SK-N-MC (cell line): ENCODE data around the gene PCNX4.

Source experiments
- DNase-seq: peaks from one replicate; pipeline ENCODE4 v3.0.0-alpha.2; 2011; ENCODE audit warnings: low read depth, low spot score
- H3K27ac ChIP-seq: fragments of 200-600 bp; sonication (generic); 2 replicates; pipeline ENCODE4 v1.5.1; 2016; ENCODE audit warnings: mixed run types
- H3K36me3 ChIP-seq: fragments of 200-600 bp; sonication (generic); 2 replicates; pipeline ENCODE4 v1.6.1; 2017; ENCODE audit warnings: antibody characterized with exemption, low read length, mixed read lengths; ENCODE audit not compliant: insufficient read depth
- H3K4me3 ChIP-seq: fragments of 200-600 bp; sonication (generic); 2 replicates; pipeline ENCODE4 v1.5.1; 2016
- H3K9ac ChIP-seq: fragments of 200-600 bp; sonication (generic); 2 replicates; pipeline ENCODE4 v1.8.0; 2017; ENCODE audit warnings: mixed run types, mixed read lengths; ENCODE audit not compliant: insufficient read length
- H3K9me3 ChIP-seq: fragments of 200-600 bp; sonication (generic); 2 replicates; pipeline ENCODE4 v1.6.1; 2017; ENCODE audit warnings: low read depth, mild to moderate bottlenecking, antibody characterized with exemption, low read length, moderate library complexity, mixed read lengths
- EZH2 ChIP-seq: fragments of 200-600 bp; sonication (generic); IDR thresholded peaks from one replicate; pipeline ENCODE4 v1.6.1; 2017; ENCODE audit warnings: antibody characterized with exemption
- FOXP2 ChIP-seq: optimal IDR thresholded peaks from 2 replicates; pipeline ENCODE3; 2011; ENCODE audit warnings: mild to moderate bottlenecking, moderate library complexity; ENCODE audit not compliant: insufficient read depth; ENCODE audit errors: extremely low read length, control extremely low read depth
- POLR2AphosphoS5 ChIP-seq: IDR thresholded peaks from 2 replicates; pipeline ENCODE4 v1.6.1; 2012; ENCODE audit warnings: mild to moderate bottlenecking, low read depth, low read length, borderline replicate concordance

PCNX4 gene

DNA sequence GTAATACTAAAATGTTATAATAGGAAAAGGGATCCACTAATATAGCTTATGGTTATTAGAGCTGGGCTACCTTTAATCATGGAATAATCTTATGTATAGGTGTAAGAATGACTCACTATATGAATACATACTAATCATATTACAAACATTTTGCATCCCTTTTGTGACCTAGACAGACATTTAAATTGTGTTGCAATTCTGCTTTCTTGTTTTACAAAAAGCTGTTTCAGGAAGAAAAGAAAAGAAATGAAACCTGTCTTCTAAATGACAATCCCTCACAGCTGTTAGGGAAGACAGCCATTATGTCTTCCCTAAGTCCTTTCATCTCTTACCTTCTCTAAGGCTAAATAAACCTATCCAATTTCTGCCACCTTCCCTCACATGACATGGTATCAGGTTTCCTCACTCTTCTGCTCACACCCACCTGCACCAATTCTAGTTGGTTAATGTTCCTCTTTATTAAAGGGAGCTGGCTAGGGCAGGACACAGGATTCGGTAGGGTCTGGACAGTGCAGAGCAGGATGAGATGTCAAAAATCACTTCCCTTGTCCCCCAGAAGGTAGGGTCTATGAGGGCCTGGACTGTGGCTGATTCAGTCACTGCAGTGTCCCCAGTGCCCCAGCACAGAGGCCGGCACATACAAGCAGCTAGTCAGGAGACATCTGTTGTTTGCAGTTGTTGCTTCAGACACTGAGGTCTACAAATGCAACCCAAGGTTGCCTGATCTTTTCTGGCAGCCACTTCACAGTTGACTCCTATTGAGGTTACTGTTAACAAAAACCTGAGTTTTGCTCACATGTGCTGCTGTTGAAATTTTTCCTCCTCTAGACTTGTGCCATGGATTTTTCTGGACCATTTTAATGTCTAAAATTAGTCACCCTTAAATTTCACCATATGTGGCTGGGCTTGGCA lies 69.7 kb downstream of the PCNX4 start:
- H3K27ac ChIP-seq, result no peak overlapping the region
- H3K4me3 ChIP-seq, result no peak overlapping the region
- no peak for DNase-seq
- TF ChIP-seq POLR2AphosphoS5 (no peak), EZH2 (no peak), FOXP2 (no peak)
- no peaks in the 10 kb centered on the region for H3K36me3 ChIP-seq
- no peaks in the 10 kb centered on the region for H3K9me3 ChIP-seq
- no peak overlapping the region for H3K9ac ChIP-seq

DNA sequence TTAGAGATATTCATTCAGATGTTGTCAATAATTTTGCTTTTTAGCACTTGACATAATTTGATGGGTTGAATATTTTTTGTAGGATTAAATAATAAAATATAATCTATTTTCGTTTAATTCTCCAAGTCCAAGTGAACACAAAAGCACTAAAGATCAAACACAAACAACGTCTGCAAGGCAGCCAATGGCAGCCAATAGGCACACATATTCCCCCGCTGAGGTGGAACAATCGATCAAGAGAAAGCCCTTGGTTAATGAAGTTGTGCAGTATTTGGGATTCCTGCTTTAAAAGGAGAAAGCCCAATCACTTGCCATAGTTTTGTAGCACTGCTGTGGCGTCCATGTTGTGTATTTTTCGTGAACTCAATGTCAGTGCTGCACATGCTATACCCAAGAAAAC lies 72.0 kb downstream of the PCNX4 start:
- Histone ChIP-seq H3K27ac (no peak overlapping the region), H3K9me3 (no peaks in the 10 kb centered on the region), H3K36me3 (no peaks in the 10 kb centered on the region), H3K9ac (no peak overlapping the region), H3K4me3 (no peak overlapping the region)
- no peak for DNase-seq
- TF ChIP-seq FOXP2 (no peak), EZH2 (no peak), POLR2AphosphoS5 (no peak)

DNA sequence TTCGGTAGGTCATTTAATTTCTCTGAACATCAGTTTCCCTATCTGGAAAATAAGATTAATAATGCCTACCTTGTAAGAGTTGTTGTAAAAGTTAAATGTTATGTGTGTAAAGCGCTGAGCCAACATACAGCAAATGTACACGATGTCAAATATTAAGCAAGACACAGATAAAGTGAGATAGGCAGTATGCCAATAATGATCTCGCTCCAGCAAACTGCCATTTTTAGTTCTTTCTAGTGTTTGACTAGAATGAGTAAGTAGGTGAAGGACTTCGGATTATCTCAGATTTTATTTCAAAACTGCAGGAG lies 72.6 kb downstream of the PCNX4 start:
- H3K9ac ChIP-seq, result peak overlapping the region; percentile 56
- peak overlapping the region; percentile 81 for H3K4me3 ChIP-seq
- no peak for DNase-seq
- no peaks in the 10 kb centered on the region for H3K36me3 ChIP-seq
- TF ChIP-seq POLR2AphosphoS5 (no peak), FOXP2 (no peak), EZH2 (no peak)
- no peaks in the 10 kb centered on the region for H3K9me3 ChIP-seq
- H3K27ac ChIP-seq, result no peak overlapping the region

GRCh38 chr14:60164712-60165546 lies 73.2 kb downstream of the PCNX4 start, which contains the start of gene DHRS7:
Gene DHRS7, minus strand, starts transcription at chr14:60165398. Its CDS starts 89 bp downstream, at chr14:60165309.
- Histone ChIP-seq H3K9ac (peak within 1 kb of the TSS; percentile 56), H3K36me3 (no peaks in the 10 kb centered on the region), H3K4me3 (peak within 1 kb of the TSS; percentile 81), H3K27ac (no peak within 1 kb of the TSS), H3K9me3 (no peaks in the 10 kb centered on the region)
- DNase-seq, result peak; percentile 18
- no peak for TF ChIP-seq EZH2

- no peak overlapping the region for H3K27ac ChIP-seq
- DNase-seq, result no peak
- no peaks in the 10 kb centered on the region for H3K9me3 ChIP-seq
- no peak overlapping the region for H3K9ac ChIP-seq
- no peaks in the 10 kb centered on the region for H3K36me3 ChIP-seq
- TF ChIP-seq POLR2AphosphoS5, result no peak
- TF ChIP-seq EZH2, result no peak
- TF ChIP-seq FOXP2, result no peak
- H3K4me3 ChIP-seq, result peak overlapping the region; percentile 81
Observed at GRCh38 chr14:60165547-60165876, 73.8 kb downstream of the PCNX4 start.

GRCh38 chr14:60166142-60166541 lies 74.4 kb downstream of the PCNX4 start:
- no peak for DNase-seq
- Histone ChIP-seq H3K4me3 (no peak overlapping the region), H3K9ac (no peak overlapping the region), H3K9me3 (no peaks in the 10 kb centered on the region), H3K27ac (no peak overlapping the region), H3K36me3 (no peaks in the 10 kb centered on the region)
- TF ChIP-seq EZH2 (no peak), POLR2AphosphoS5 (no peak), FOXP2 (no peak)

DNA sequence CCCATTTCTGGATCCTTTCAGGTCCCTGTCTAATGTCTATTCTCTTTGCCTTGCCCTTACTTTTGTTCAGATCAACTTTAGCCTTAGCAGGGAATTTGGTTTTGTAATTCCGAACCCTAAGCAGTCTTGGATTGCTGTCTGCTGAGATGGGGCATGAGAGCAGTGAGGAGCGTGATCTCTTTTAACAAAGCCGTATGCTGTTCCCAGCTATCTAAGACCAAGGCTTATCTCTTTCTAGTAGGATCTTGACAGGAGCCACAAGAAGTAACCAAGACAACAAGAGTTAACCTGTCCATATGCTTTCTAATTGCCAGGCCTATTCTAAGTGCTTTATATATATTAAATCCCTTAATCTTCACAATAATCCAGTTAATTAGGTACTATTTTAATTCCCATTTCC lies 78.0 kb downstream of the PCNX4 start:
- no peak for DNase-seq
- H3K9ac ChIP-seq, result no peak overlapping the region
- no peak overlapping the region for H3K4me3 ChIP-seq
- no peaks in the 10 kb centered on the region for H3K36me3 ChIP-seq
- no peaks in the 10 kb centered on the region for H3K9me3 ChIP-seq
- TF ChIP-seq EZH2, result no peak
- TF ChIP-seq POLR2AphosphoS5, result no peak
- no peak for TF ChIP-seq FOXP2
- H3K27ac ChIP-seq, result no peak overlapping the region

DNA sequence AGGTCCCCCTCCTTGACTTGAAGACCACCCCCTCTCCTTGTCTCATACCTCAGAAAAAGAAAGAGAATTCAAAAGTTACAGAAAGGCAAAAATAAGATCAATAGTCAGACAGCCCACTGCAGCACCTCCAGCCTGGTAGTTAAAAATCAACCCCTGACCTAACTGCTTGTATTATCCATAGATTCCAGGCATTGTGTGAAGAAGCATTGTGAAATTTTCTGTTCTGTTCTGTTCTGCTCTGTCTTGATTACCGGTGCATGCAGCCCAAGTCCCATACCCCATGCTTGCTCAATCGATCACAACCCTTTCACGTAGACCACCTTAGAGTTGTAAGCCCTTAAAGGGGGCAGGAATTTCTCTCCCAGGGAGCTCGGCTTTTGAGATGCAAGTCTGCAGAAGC lies 79.2 kb downstream of the PCNX4 start:
- no peak overlapping the region for H3K27ac ChIP-seq
- no peak overlapping the region for H3K4me3 ChIP-seq
- DNase-seq, result no peak
- H3K36me3 ChIP-seq, result no peaks in the 10 kb centered on the region
- no peak for TF ChIP-seq EZH2
- no peak for TF ChIP-seq FOXP2
- TF ChIP-seq POLR2AphosphoS5, result no peak
- H3K9me3 ChIP-seq, result no peaks in the 10 kb centered on the region
- no peak overlapping the region for H3K9ac ChIP-seq

- no peak overlapping the region for H3K9ac ChIP-seq
- TF ChIP-seq POLR2AphosphoS5 (no peak), FOXP2 (no peak), EZH2 (no peak)
- DNase-seq, result no peak
- H3K36me3 ChIP-seq, result no peaks in the 10 kb centered on the region
- no peak overlapping the region for H3K4me3 ChIP-seq
- no peak overlapping the region for H3K27ac ChIP-seq
- no peaks in the 10 kb centered on the region for H3K9me3 ChIP-seq
Observed at GRCh38 chr14:60171690-60172089, 80.0 kb downstream of the PCNX4 start.
